ENCODE data around the gene QRICH2.
"Not testable (repeated sequence)": the region's sequence is repeated elsewhere in the genome, so short reads cannot be mapped to it uniquely, and the experiment has no call there.

QRICH2 gene

GRCh38 chr17:76329664-76330063, 21.6 kb upstream of the QRICH2 start:
- DNase-seq: no peak
- intact Hi-C loops (cut with DNase I): no loop called here

- peak in 1 of 10 donors; percentile 29 for DNase-seq
- intact Hi-C loops (cut with DNase I): no loop called here
Observed at GRCh38 chr17:76327696-76328095, 19.6 kb upstream of the QRICH2 start.

- DNase-seq: no peak
- intact Hi-C loops (cut with DNase I): no loop called here
Observed at GRCh38 chr17:76326306-76326705, 18.2 kb upstream of the QRICH2 start.

GRCh38 chr17:76318586-76318985, 10.5 kb upstream of the QRICH2 start:
- intact Hi-C loops (cut with DNase I): no loop called here
- no peak for DNase-seq

GRCh38 chr17:76317535-76317934, 9.5 kb upstream of the QRICH2 start:
- DNase-seq: no peak
- intact Hi-C loops (cut with DNase I): no loop called here

- DNase-seq: peak in 1 of 10 donors; percentile 59
- intact Hi-C loops (cut with DNase I): no loop called here
Observed at GRCh38 chr17:76314392-76315227, 6.5 kb upstream of the QRICH2 start.

- peak in 1 of 10 donors; percentile 33 for DNase-seq
Observed at GRCh38 chr17:76312735-76313134, 4.7 kb upstream of the QRICH2 start.

GRCh38 chr17:76309461-76309860, 1.4 kb upstream of the QRICH2 start:
- DNase-seq: no peak

More at GRCh38 chr17:76312735-76313134, 4.7 kb upstream of the QRICH2 start:
- intact Hi-C loops (cut with DNase I): no loop called here

GRCh38 chr17:76307299-76307965, 644 bp downstream of the QRICH2 start:
- DNase-seq: peak in 2 of 10 donors; percentile 68 to 81
- intact Hi-C loops (cut with DNase I): no loop called here

More at GRCh38 chr17:76309461-76309860, 1.4 kb upstream of the QRICH2 start:
- intact Hi-C loops (cut with DNase I): no loop called here

GRCh38 chr17:76305135-76305454, 3.0 kb downstream of the QRICH2 start:
- intact Hi-C loops (cut with DNase I): not testable (repeated sequence)
- DNase-seq: peak in 3 of 10 donors; percentile 20 to 51 (median 43)

GRCh38 chr17:76304226-76305134, 3.6 kb downstream of the QRICH2 start:
- intact Hi-C loops (cut with DNase I): no loop called here
- DNase-seq: peak in 3 of 10 donors; percentile 34 to 72 (median 48)

- intact Hi-C loops (cut with DNase I): no loop called here
- DNase-seq: no peak
Observed at GRCh38 chr17:76297436-76297835, 10.6 kb downstream of the QRICH2 start.

GRCh38 chr17:76296889-76297288, 11.2 kb downstream of the QRICH2 start:
- intact Hi-C loops (cut with DNase I): no loop called here
- DNase-seq: peak in 1 of 10 donors; percentile 38

GRCh38 chr17:76296186-76296585, 11.9 kb downstream of the QRICH2 start:
- intact Hi-C loops (cut with DNase I): no loop called here
- peak in 2 of 10 donors; percentile 16 to 22 for DNase-seq

- no peak for DNase-seq
- intact Hi-C loops (cut with DNase I): no loop called here
Observed at GRCh38 chr17:76293106-76293505, 15.0 kb downstream of the QRICH2 start.

GRCh38 chr17:76292567-76292966, 15.5 kb downstream of the QRICH2 start:
- peak in 2 of 10 donors; percentile 44 to 60 for DNase-seq
- intact Hi-C loops (cut with DNase I): no loop called here

- DNase-seq: peak in 1 of 10 donors; percentile 74
- intact Hi-C loops (cut with DNase I): no loop called here
Observed at GRCh38 chr17:76281573-76282371, 26.3 kb downstream of the QRICH2 start.

- no peak for DNase-seq
- intact Hi-C loops (cut with DNase I): no loop called here
Observed at GRCh38 chr17:76280650-76281049, 27.4 kb downstream of the QRICH2 start.

- intact Hi-C loops (cut with DNase I): loop anchor here (1.0 to 10.0 kb wide), 4 partner anchors 43 to 265 kb away; no protein-coding TSS in a partner anchor
Observed at GRCh38 chr17:76279742-76280287, 28.3 kb downstream of the QRICH2 start.

More at GRCh38 chr17:76279742-76280287, 28.3 kb downstream of the QRICH2 start:
- no peak for DNase-seq
